HUDEP-2 (cell line): ENCODE results near the gene PRKCA.
A peak's percentile ranks its signal among the peaks of the same experiment; 100 is the strongest.
"Not testable (repeated sequence)": the region's sequence is repeated elsewhere in the genome, so short reads cannot be mapped to it uniquely, and the experiment has no call there.

Experiments
- DNase-seq, 76 experiments: peaks; one replicate each; lab custom pipeline; 2025; ENCODE audit not compliant: unreplicated experiment in 76 of 76; lab: John Stamatoyannopoulos, UW

PRKCA gene

DNA sequence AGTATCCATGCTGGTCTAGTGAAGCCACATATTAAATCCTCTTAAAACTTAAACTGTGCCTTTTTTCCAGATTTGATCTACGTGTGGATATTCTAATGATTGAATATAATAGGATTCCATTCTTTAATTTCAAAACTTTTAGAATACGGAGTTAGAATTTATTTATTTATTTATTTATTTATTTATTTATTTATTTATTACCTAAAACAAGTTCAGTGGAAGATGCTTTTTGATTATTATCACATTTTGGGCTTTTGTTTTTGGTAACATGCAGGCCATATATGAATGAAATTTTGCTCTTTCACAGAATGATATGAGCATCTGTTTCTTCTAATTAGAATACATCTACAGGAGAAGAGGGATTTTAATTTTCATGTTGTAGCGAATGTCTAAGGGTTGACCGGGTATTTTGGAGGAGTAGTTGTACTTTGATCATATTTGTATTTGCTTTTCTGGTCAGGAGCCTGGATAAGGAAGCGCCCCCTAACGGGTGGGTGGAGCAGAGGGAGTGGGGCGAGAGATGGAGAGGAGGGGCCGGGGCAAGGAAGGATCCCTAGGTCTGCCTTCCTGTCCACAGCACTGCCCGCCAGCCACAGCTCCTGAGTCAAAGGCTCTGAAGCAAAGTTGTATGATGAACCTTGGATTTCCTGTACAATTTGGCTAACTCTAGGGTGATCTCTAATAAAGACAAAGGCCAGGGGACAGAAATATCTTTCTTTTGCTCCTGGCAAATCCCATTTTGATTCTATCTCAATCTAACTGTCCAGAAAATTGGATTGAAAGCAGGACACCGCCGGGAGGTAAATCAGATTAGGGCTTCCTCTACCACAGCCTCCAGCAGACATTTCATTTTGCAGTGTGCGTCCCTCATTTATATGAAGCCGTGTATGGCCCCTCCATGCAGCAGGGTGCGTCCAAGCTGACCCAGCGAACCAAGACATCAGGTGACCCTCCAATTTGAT lies 149.1 kb downstream of the PRKCA start:
- peak in 1 of 76 experiments; percentile 3 for DNase-seq

DNA sequence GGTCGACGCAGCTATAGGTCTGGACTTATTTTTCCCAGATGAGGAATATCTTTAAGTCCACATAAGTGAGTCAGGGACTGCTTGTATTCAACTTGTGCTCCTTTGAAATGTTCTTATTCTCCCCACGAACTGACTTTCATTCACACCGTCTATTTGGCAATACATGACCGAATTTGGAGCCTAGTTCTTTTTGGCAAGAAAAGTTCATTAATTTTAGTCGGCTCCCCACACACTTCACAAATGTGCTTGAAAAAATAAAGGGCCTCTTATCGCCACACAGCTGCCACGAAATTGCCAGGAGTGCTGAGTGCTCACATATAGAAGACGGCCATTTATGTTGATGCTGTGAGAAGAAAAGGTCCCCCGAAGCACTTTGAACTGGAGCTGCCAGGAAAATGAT lies 152.6 kb downstream of the PRKCA start:
- no peak for DNase-seq

- not testable (repeated sequence) for DNase-seq
Measured at GRCh38 chr17:66457499-66457898, 155.1 kb downstream of the PRKCA start.

GRCh38 chr17:66458782-66459181 lies 156.4 kb downstream of the PRKCA start:
- DNase-seq: no peak

- no peak for DNase-seq
Measured at GRCh38 chr17:66459811-66460270, 157.4 kb downstream of the PRKCA start.

DNA sequence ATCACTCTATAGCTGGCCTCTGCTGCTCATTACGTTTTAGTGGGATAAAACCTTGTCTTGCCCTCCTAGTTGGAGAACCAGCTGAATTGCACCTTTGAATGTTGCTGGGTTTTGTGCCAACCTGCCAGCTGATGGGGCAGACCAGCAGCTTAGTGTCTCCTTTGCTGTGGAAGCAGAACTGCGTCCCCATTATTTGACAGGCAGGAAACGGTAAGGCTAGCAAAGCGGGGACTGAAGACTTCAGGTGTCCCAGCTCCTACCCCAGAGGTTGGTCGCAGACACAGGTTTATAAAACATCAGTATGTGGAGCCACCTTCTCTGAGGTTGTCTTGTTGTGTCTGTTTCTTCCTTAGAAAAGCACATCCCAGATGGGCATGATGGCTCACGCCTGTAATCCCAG lies 158.1 kb downstream of the PRKCA start:
- no peak for DNase-seq

DNA sequence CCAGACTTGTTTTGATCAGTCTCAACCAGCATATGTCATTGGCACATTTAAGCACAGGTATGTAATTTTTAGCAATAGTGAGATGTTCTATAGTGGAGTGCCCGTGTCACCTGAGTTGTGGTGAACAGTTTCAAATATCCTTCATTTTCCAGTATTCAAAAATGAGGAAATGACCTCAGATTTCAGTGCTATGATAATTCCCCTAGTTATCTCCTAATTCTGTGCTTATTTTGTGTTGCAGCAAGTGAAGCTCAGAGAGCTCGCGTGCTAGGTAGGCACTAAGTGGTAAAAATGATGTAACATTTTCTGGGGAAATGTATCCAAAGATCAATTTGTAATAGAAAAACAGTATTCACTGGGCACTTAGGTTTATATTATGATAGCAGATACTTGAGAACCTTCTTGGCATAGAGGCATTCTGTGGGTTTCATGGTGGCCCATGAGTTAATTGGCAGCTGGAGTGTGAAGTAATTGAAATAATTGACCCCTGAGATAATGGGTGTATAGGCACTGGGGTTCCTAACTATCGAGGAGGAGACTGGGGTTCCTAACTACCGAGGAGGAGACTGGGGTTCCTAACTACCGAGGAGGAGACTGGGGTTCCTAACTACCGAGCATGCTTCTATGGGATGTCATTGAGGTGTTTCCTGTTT lies 159.1 kb downstream of the PRKCA start:
- no peak for DNase-seq

GRCh38 chr17:66462010-66462409 lies 159.6 kb downstream of the PRKCA start:
- no peak for DNase-seq

DNA sequence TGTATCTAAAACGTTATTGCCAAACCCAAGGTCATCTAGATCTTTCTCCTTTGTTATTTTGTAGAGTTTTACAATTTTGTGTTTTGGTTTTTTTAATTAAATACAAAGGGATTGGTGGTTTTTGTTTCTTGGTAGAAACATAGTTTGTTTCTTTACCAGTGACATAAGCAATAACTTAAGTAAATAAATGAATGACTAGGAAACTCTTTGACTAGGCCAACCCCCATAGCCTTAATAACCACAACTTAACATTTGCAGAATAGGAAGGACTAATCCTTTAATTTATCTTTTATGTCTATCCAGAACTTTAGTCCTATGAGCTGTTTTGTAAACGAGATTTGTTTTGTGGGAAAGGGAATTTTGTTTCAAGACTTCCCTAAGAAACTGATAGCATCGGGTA lies 162.5 kb downstream of the PRKCA start:
- DNase-seq: no peak

GRCh38 chr17:66465701-66466100 lies 163.3 kb downstream of the PRKCA start:
- DNase-seq: no peak

DNA sequence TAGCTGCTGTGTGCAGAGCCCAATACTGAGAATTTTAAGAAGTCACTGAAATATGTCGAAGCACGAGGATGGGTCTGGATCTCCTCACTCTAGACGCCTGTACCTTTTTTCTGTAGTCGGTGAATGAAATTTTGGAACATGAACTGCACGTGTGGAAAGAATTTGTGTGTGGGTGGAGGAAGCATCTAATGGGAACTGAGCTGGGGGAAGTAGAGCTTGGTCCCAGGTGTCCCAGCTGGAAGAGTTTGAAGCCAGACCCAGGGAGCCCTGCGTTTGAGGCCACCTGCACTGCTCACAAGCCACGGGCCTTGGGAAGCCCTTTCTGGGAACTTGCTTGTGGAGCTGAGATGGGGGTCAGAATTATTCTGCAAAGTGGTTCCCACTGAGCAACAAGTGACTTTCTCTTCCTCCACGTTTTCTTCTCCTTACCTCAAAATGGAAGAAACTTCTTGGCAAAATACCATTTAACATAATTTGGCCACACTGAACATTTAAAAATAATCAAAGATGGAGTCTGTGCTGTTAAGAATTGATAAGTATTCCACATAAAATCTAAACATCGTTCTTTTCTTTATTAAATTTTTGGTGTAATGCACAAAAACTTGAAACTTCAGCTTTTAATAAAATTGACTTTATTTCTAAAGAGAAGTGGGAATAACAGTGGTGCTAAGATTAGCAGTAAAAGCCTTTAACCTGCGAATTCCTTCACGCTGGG lies 163.8 kb downstream of the PRKCA start:
- no peak for DNase-seq

DNA sequence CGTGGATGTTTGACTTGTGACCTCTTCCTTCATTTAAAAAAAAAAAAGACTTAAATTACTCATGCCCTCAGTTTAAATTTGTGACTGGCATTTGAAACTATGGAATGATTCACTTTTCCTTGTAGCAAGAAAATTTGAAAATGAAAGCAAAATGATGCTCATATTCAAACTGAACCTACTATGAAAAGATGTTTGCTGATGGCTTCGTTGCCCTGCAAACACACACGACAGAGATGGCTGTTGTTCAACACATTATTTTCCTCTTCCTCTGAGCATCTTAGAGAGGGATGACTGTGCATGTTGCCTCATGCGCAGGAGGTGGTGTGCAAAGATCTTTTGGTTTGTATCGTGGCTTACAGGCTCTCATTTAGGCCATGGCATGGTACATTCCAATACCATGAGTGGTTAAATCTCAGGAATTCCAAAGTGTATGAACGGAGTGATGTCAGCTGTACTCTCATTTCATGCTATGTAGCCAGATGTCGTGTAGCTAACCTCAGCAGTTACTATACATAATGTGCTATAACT lies 164.5 kb downstream of the PRKCA start:
- DNase-seq: peak in 2 of 76 experiments; percentile 2 to 5

GRCh38 chr17:66467766-66468165 lies 165.4 kb downstream of the PRKCA start:
- no peak for DNase-seq

- peak in 74 of 76 experiments; percentile 10 to 95 (median 77) for DNase-seq
Measured at GRCh38 chr17:66468241-66469087, 166.1 kb downstream of the PRKCA start.

GRCh38 chr17:66469088-66469442 lies 166.7 kb downstream of the PRKCA start:
- DNase-seq: peak in 1 of 76 experiments; percentile 38

- no peak for DNase-seq
Measured at GRCh38 chr17:66469461-66469860, 167.0 kb downstream of the PRKCA start.

DNA sequence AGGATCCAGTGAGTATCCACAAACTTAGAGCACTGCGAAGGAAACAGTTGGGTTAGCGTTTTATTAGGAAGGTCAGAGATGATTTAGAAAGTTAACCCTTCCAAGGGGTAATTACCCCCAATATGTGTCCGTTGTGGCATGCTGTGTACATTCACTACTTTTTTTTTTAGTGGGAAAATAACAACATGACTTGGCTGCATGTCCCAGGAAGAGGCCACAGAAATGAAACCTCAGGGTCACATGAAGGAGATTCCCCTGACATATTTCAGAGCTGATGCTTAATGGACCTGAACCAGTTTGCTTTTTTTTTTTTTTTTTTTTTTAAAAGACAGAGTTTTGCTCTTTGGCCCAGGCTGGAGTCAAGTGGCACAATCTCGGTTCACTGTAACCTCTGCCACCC lies 167.5 kb downstream of the PRKCA start:
- no peak for DNase-seq

GRCh38 chr17:66472123-66472522 lies 169.7 kb downstream of the PRKCA start:
- DNase-seq: no peak

DNA sequence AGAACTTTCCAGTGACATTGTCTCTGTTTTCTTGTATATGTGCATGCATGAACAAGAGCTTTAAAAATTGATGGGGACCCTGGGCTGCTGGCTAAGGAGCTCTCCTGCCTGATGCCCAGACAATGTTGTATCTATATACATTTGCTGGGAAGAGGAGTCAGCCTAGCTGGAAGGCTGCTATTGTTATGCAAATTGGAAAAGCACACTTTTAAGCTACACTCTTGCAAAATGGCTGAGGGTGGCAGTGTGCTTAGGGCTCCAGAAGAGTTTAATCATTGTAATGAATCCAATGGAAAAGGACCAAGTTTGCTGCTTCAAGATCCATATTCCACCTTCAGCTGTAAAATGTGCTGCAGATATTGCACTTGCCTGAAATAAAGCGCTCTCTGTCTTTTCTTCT lies 171.8 kb downstream of the PRKCA start:
- DNase-seq: no peak
